Neutrophil (primary cell): ENCODE measurements around the gene LCE1F.

Experiments
- H3K27ac ChIP-seq: fragments of 200-600 bp; sonication (generic); 2 replicates; pipeline ENCODE4 v1.5.1; 2016; ENCODE audit warnings: mild to moderate bottlenecking, moderate library complexity
- H3K27me3 ChIP-seq: fragments of 200-600 bp; sonication (generic); 2 replicates; pipeline ENCODE4 v1.6.0; 2016; ENCODE audit warnings: mild to moderate bottlenecking
- H3K36me3 ChIP-seq: fragments of 200-600 bp; sonication (generic); 2 replicates; pipeline ENCODE4 v1.5.1; 2017
- H3K4me1 ChIP-seq, 2 experiments: fragments of 200-600 bp in 1 of 2; sonication (generic) in 1 of 2; 1 replicate in 1 of 2; 2 replicates in 1 of 2; pipeline versions ENCODE4 v1.5.1 to v1.6.1; 2013 to 2016; ENCODE audit warnings: low read depth in 1 of 2, low read length in 1 of 2, mild to moderate bottlenecking in 1 of 2, moderate library complexity in 1 of 2; ENCODE audit not compliant: control insufficient read depth in 1 of 2, insufficient read depth in 1 of 2
- H3K4me3 ChIP-seq, 2 experiments: fragments of 200-600 bp in 1 of 2; sonication (generic) in 1 of 2; 1 replicate in 1 of 2; 2 replicates in 1 of 2; pipeline ENCODE4 v1.5.1; 2013 to 2016; ENCODE audit warnings: low read depth in 1 of 2, low read length in 1 of 2, mild to moderate bottlenecking in 1 of 2, moderate library complexity in 1 of 2
- H3K9me3 ChIP-seq: fragments of 200-600 bp; sonication (generic); 2 replicates; pipeline ENCODE4 v1.5.1; 2016
- TF ChIP-seq, protein P1 (sequence below): fragments of 200-600 bp; sonication (generic); IDR thresholded peaks from 2 replicates; pipeline ENCODE4 v1.5.1; 2016; ENCODE audit warnings: antibody characterized with exemption

Gene LCE1F

DNA sequence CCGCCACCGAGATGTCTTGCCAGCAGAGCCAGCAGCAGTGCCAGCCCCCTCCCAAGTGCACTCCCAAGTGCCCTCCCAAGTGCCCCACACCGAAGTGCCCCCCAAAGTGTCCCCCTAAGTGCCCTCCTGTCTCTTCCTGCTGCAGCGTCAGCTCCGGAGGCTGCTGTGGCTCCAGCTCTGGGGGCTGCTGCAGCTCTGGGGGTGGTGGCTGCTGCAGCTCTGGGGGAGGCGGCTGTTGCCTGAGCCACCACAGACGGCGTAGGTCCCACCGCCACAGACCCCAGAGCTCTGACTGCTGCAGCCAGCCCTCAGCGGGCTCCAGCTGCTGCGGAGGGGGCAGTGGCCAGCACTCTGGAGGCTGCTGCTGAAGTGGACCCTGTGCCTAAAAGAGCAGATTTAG is 1.4 kb downstream of the LCE1F start:
- Histone ChIP-seq H3K4me1 (no peaks in the 10 kb centered on the region), H3K36me3 (no peaks in the 10 kb centered on the region), H3K9me3 (no peaks in the 10 kb centered on the region), H3K27ac (no peak overlapping the region), H3K4me3 (no peak overlapping the region), H3K27me3 (peaks cover 7% of the 10 kb centered on the region)
- TF ChIP-seq, protein P1, sequence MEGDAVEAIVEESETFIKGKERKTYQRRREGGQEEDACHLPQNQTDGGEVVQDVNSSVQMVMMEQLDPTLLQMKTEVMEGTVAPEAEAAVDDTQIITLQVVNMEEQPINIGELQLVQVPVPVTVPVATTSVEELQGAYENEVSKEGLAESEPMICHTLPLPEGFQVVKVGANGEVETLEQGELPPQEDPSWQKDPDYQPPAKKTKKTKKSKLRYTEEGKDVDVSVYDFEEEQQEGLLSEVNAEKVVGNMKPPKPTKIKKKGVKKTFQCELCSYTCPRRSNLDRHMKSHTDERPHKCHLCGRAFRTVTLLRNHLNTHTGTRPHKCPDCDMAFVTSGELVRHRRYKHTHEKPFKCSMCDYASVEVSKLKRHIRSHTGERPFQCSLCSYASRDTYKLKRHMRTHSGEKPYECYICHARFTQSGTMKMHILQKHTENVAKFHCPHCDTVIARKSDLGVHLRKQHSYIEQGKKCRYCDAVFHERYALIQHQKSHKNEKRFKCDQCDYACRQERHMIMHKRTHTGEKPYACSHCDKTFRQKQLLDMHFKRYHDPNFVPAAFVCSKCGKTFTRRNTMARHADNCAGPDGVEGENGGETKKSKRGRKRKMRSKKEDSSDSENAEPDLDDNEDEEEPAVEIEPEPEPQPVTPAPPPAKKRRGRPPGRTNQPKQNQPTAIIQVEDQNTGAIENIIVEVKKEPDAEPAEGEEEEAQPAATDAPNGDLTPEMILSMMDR = no peak

DNA sequence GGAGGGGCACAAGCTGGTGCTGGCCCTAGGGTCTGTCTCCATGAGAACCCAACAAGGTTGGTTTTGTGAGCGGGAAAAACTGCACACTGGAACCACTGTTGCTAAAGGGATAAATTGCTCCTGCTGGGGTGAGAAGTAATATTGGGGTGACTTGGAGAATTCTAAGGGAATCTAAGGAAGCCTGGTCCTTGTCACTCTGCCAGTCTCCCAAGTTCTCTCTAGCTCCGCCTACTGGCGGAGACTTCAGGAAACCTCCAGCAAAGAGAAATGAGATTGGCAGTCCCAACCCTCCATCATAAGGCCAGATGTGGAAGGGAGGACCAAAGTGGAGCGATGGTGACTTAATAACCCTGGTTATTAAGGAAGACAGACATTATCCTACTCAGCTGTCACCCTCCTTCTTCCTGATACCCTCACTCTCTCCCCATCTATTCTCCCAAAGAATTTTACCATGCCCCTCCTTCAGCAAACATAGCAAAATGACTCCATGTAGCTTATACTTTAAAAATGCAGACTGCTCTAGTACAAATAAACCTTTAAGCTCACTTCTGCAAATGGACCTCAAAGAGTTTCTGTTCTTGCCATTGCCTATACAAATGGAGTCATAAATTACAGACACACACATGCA is 2.7 kb downstream of the LCE1F start:
- Histone ChIP-seq H3K4me1 (no peaks in the 10 kb centered on the region), H3K36me3 (no peaks in the 10 kb centered on the region), H3K9me3 (no peaks in the 10 kb centered on the region), H3K27ac (no peak overlapping the region), H3K4me3 (no peak overlapping the region), H3K27me3 (peaks cover 8% of the 10 kb centered on the region)
- TF ChIP-seq, protein P1 = no peak

DNA sequence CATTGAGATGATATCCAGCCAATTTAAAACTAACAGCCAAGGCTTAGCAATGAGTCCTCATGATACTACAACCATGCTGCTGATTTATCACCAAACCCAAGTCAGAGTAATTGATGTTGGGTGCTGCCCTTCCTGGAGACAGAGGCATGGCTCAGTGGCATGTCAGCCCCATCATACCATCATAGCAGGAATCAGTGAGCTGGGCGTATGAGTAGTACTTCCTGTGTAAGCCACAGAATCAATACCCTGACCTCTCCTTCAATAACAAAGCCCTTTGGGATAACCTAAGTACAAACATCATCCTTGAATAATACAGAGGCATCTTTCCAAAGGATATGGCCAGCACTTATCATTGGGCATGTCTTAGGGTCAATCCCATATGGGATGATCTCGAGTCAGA is 8.2 kb downstream of the LCE1F start:
- Histone ChIP-seq H3K9me3 (no peaks in the 10 kb centered on the region), H3K4me1 (no peaks in the 10 kb centered on the region), H3K27ac (no peak overlapping the region), H3K36me3 (no peaks in the 10 kb centered on the region), H3K27me3 (peaks cover 47% of the 10 kb centered on the region), H3K4me3 (no peak overlapping the region)
- TF ChIP-seq, protein P1 = no peak

DNA sequence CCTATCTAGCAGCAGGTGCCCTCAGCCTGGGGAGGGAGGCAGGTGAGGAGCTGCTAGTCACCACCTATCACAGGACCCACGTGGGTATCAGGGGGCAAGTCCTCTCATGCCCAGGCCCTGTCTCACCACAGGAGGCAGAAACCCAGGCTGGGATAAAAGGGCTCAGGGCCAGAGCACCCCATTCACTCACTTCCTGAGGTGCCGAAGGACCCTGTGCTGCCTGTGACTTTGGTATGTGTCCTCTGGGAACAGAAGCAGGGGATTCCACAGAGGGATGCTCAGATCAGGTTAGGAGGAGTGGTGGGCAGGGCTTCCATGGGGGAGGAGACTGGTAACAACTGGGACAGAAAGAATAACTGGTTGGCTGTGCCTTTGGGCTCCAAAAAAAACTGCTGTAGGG is 11.1 kb downstream of the LCE1F start, which contains the start of gene LCE1E:
Gene LCE1E (plus strand): TSS at position 181 of the 400 bp plus-strand sequence. CDS start 1,043 bp downstream, outside the sequence.
- Histone ChIP-seq H3K27me3 (peaks cover 52% of the 10 kb centered on the region), H3K4me3 (no peak within 1 kb of the TSS), H3K4me1 (no peaks in the 10 kb centered on the region), H3K36me3 (no peaks in the 10 kb centered on the region), H3K27ac (no peak within 1 kb of the TSS), H3K9me3 (no peaks in the 10 kb centered on the region)
- TF ChIP-seq, protein P1 = no peak

DNA sequence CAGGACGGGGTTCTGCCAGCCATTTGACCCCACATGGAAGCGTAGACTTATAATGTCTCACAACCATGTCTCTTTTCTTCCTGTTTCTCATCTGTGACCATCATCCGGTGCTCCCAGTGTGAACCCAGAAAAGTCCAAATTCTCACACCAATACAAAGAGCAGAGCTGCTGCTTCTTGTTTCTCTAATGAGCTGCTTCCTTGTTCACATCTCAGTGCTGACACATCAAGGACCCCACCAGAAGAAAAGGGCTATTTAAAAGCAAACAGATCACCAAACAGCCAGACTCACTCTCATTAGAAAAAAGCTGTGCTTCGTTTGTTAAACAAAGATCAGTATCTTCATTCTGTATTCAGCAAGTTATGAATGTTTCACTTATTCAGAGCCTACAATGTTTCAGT is 20.7 kb downstream of the LCE1F start:
- TF ChIP-seq, protein P1 = no peak

More for the DNA sequence above, 20.7 kb downstream of the LCE1F start:
- Histone ChIP-seq H3K27me3 (peaks cover 13% of the 10 kb centered on the region), H3K27ac (no peak overlapping the region), H3K4me1 (no peaks in the 10 kb centered on the region), H3K4me3 (no peak overlapping the region), H3K9me3 (no peaks in the 10 kb centered on the region), H3K36me3 (no peaks in the 10 kb centered on the region)
